Mesendoderm (in vitro differentiated cells): ENCODE results near the gene PPP1R14C.

Experiments
- DNase-seq: peaks from one replicate; pipeline ENCODE4 v3.0.0; 2013
- H2AK5ac ChIP-seq: 2 replicates; pipeline ENCODE4 v1.6.1; 2013; ENCODE audit warnings: low read length, inconsistent platforms
- H2BK120ac ChIP-seq: 2 replicates; pipeline ENCODE4 v1.6.1; 2013; ENCODE audit warnings: low read depth, mild to moderate bottlenecking, low read length, moderate library complexity, mixed read lengths
- H2BK15ac ChIP-seq: replicated peaks from 2 replicates; pipeline ENCODE4 v1.6.1; 2013; ENCODE audit warnings: low read depth, mild to moderate bottlenecking, moderate library complexity
- H2BK5ac ChIP-seq: 2 replicates; pipeline ENCODE4 v1.6.1; 2013; ENCODE audit warnings: low read length, inconsistent platforms
- H3K18ac ChIP-seq: 2 replicates; pipeline ENCODE4 v1.6.1; 2013; ENCODE audit warnings: mild to moderate bottlenecking, low read length, mixed read lengths
- H3K23ac ChIP-seq: one replicate; pipeline ENCODE4 v1.6.1; 2013; ENCODE audit warnings: low read length
- H3K27ac ChIP-seq: 2 replicates; pipeline ENCODE4 v1.5.1; 2013; ENCODE audit warnings: low read depth, mild to moderate bottlenecking, inconsistent platforms, low read length, moderate library complexity
- H3K27me3 ChIP-seq: 2 replicates; pipeline ENCODE4 v1.6.1; 2013; ENCODE audit warnings: low read length, control low read depth, mild to moderate bottlenecking, inconsistent platforms; ENCODE audit not compliant: insufficient read depth, poor library complexity
- H3K36me3 ChIP-seq: 2 replicates; pipeline ENCODE4 v1.6.1; 2013; ENCODE audit warnings: low read length, inconsistent platforms; ENCODE audit not compliant: control insufficient read depth, insufficient read depth
- H3K4ac ChIP-seq: one replicate; pipeline ENCODE4 v1.6.1; 2013; ENCODE audit warnings: low read depth, mild to moderate bottlenecking, low read length, moderate library complexity
- H3K4me1 ChIP-seq: 2 replicates; pipeline ENCODE4 v1.6.1; 2013; ENCODE audit warnings: low read depth, low read length, inconsistent platforms; ENCODE audit not compliant: control insufficient read depth
- H3K4me2 ChIP-seq: 2 replicates; pipeline ENCODE4 v1.6.1; 2013; ENCODE audit warnings: low read length
- H3K4me3 ChIP-seq: 2 replicates; pipeline ENCODE4 v1.5.1; 2013; ENCODE audit warnings: mild to moderate bottlenecking, low read length
- H3K56ac ChIP-seq: one replicate; pipeline ENCODE4 v1.6.1; 2013; ENCODE audit warnings: low read length
- H3K79me1 ChIP-seq: 2 replicates; pipeline ENCODE4 v1.6.1; 2013; ENCODE audit warnings: low read length, inconsistent platforms
- H3K79me2 ChIP-seq: 2 replicates; pipeline ENCODE4 v1.6.1; 2013; ENCODE audit warnings: mild to moderate bottlenecking, low read length; ENCODE audit not compliant: control insufficient read depth, insufficient read depth
- H3K9ac ChIP-seq: 2 replicates; pipeline ENCODE4 v1.6.1; 2013; ENCODE audit warnings: low read length, inconsistent platforms
- H4K5ac ChIP-seq: one replicate; pipeline ENCODE4 v1.6.1; 2013; ENCODE audit warnings: low read length
- H4K8ac ChIP-seq: one replicate; pipeline ENCODE4 v1.6.1; 2013; ENCODE audit warnings: low read depth, mild to moderate bottlenecking, control low read depth, low read length, moderate library complexity
- WGBS: extraction: QIAGEN DNeasy Blood & Tissue Kit; methylation state at CpG from one replicate; pipeline ENCODE4 v1.1.7; 2013; ENCODE audit warnings: low lambda C conversion rate, missing lambda C conversion rate; ENCODE audit not compliant: insufficient coverage; ENCODE audit errors: extremely low coverage; 5-methylcytosine and 5-hydroxymethylcytosine counted together

The PPP1R14C gene

GRCh38 chr6:150245148-150245935 lies 102.5 kb downstream of the PPP1R14C start:
- no peaks in the 10 kb centered on the region for H3K36me3 ChIP-seq
- H3K27me3 ChIP-seq: no peaks in the 10 kb centered on the region
- no peak overlapping the region for H2AK5ac ChIP-seq
- WGBS: no CpG with 5 or more reads among the region's 6 CpGs
- no peak overlapping the region for H3K18ac ChIP-seq
- H3K79me2 ChIP-seq: no peaks in the 10 kb centered on the region
- H3K27ac ChIP-seq: no peak overlapping the region
- no peak overlapping the region for H4K8ac ChIP-seq
- H3K9ac ChIP-seq: no peak overlapping the region
- no peak overlapping the region for H3K56ac ChIP-seq
- no peak overlapping the region for H2BK120ac ChIP-seq
- no peak overlapping the region for H3K4ac ChIP-seq
- H3K4me1 ChIP-seq: no peaks in the 10 kb centered on the region
- DNase-seq: no peak
- no peak overlapping the region for H3K4me2 ChIP-seq
- H3K79me1 ChIP-seq: no peaks in the 10 kb centered on the region
- no peak overlapping the region for H3K4me3 ChIP-seq
- H2BK15ac ChIP-seq: no peak overlapping the region
- no peak overlapping the region for H2BK5ac ChIP-seq
- no peak overlapping the region for H3K23ac ChIP-seq
- H4K5ac ChIP-seq: no peak overlapping the region

- Histone ChIP-seq H4K8ac (no peak overlapping the region), H3K9ac (no peak overlapping the region), H3K18ac (no peak overlapping the region), H2BK15ac (no peak overlapping the region), H3K79me1 (no peaks in the 10 kb centered on the region), H3K36me3 (no peaks in the 10 kb centered on the region), H2BK120ac (no peak overlapping the region), H3K4me3 (no peak overlapping the region), H4K5ac (no peak overlapping the region), H3K4me1 (no peaks in the 10 kb centered on the region), H3K23ac (no peak overlapping the region), H3K56ac (no peak overlapping the region), H2BK5ac (no peak overlapping the region), H3K79me2 (no peaks in the 10 kb centered on the region), H2AK5ac (no peak overlapping the region), H3K27ac (no peak overlapping the region), H3K27me3 (no peaks in the 10 kb centered on the region), H3K4ac (no peak overlapping the region), H3K4me2 (no peak overlapping the region)
- no CpG with 5 or more reads among the region's 2 CpGs for WGBS
- no peak for DNase-seq
Observed at GRCh38 chr6:150247803-150248202, 105.0 kb downstream of the PPP1R14C start.

GRCh38 chr6:150248300-150248699 lies 105.5 kb downstream of the PPP1R14C start:
- Histone ChIP-seq H3K9ac (no peak overlapping the region), H3K4ac (no peak overlapping the region), H4K5ac (no peak overlapping the region), H3K79me2 (no peaks in the 10 kb centered on the region), H3K18ac (no peak overlapping the region), H3K4me2 (no peak overlapping the region), H3K27me3 (no peaks in the 10 kb centered on the region), H2BK15ac (no peak overlapping the region), H3K79me1 (no peaks in the 10 kb centered on the region), H3K4me3 (no peak overlapping the region), H3K4me1 (no peaks in the 10 kb centered on the region), H3K23ac (no peak overlapping the region), H2AK5ac (no peak overlapping the region), H3K27ac (no peak overlapping the region), H2BK5ac (no peak overlapping the region), H2BK120ac (no peak overlapping the region), H3K56ac (no peak overlapping the region), H3K36me3 (no peaks in the 10 kb centered on the region), H4K8ac (no peak overlapping the region)
- no CpG with 5 or more reads among the region's 1 CpG for WGBS
- DNase-seq: no peak

- no peak for DNase-seq
Observed at GRCh38 chr6:150249261-150249660, 106.4 kb downstream of the PPP1R14C start.

GRCh38 chr6:150250826-150251225 lies 108.0 kb downstream of the PPP1R14C start:
- peak; percentile 29 for DNase-seq
- Histone ChIP-seq H4K5ac (no peak overlapping the region), H2BK5ac (no peak overlapping the region), H3K4me1 (no peaks in the 10 kb centered on the region), H3K4me3 (no peak overlapping the region), H3K4me2 (no peak overlapping the region), H3K18ac (no peak overlapping the region), H2BK120ac (no peak overlapping the region), H3K27me3 (no peaks in the 10 kb centered on the region), H3K79me1 (no peaks in the 10 kb centered on the region), H3K56ac (no peak overlapping the region), H3K23ac (no peak overlapping the region), H3K36me3 (no peaks in the 10 kb centered on the region), H3K27ac (no peak overlapping the region), H2AK5ac (no peak overlapping the region), H3K9ac (no peak overlapping the region), H3K79me2 (no peaks in the 10 kb centered on the region), H3K4ac (no peak overlapping the region), H2BK15ac (no peak overlapping the region), H4K8ac (no peak overlapping the region)
- no CpG with 5 or more reads among the region's 4 CpGs for WGBS

More at GRCh38 chr6:150249261-150249660, 106.4 kb downstream of the PPP1R14C start:
- Histone ChIP-seq H4K5ac (no peak overlapping the region), H2AK5ac (no peak overlapping the region), H3K18ac (no peak overlapping the region), H3K4ac (no peak overlapping the region), H3K56ac (no peak overlapping the region), H3K36me3 (no peaks in the 10 kb centered on the region), H3K79me1 (no peaks in the 10 kb centered on the region), H2BK5ac (no peak overlapping the region), H3K79me2 (no peaks in the 10 kb centered on the region), H3K27me3 (no peaks in the 10 kb centered on the region), H4K8ac (no peak overlapping the region), H3K4me1 (no peaks in the 10 kb centered on the region), H2BK120ac (no peak overlapping the region), H3K4me3 (no peak overlapping the region), H2BK15ac (no peak overlapping the region), H3K27ac (no peak overlapping the region), H3K9ac (no peak overlapping the region), H3K4me2 (no peak overlapping the region), H3K23ac (no peak overlapping the region)
- no CpG with 5 or more reads among the region's 2 CpGs for WGBS
